IMR-90 (cell line): ENCODE data around the gene SCN1B. TPM values are rescaled to one million over a fixed set of nuclear protein-coding genes. Genes with fewer than 3 reads are reported as not detected.

Source experiments
- ATAC-seq: fragments of 200-7000 bp; cut with Tn5 transposase; 2 replicates; pipeline ENCODE4 v1.9.1; 2020; ENCODE audit warnings: low read depth, mild to moderate bottlenecking, moderate library complexity
- BruUV-seq: library from RNA; stranded (reverse); fragments of 400-500 nt; replicated peaks from 2 replicates; lab custom pipeline; 2021; lab: Mats Ljungman, UMichigan
- CTCF ChIA-PET: fragments of 300-600 bp; formaldehyde crosslinking; extraction: SDS; loops from one replicate; lab custom pipeline; 2021; ENCODE audit warnings: antibody characterized with exemption; lab: Yijun Ruan, JAX
- POLR2A ChIA-PET: fragments of 300-600 bp; sonication (Branson Sonifier 250); formaldehyde crosslinking; loops from one replicate; lab custom pipeline; 2022; ENCODE audit warnings: antibody characterized with exemption; ENCODE audit not compliant: unreplicated experiment; lab: Charles Lee
- DNase-seq: peaks from one replicate; pipeline ENCODE4 v3.0.0; 2013
- H2AFZ ChIP-seq: replicated peaks from 2 replicates; pipeline ENCODE3; 2013; ENCODE audit warnings: low read length, mild to moderate bottlenecking; ENCODE audit not compliant: poor library complexity
- H2AK5ac ChIP-seq: 2 replicates; pipeline ENCODE4 v1.6.1; 2013; ENCODE audit warnings: low read depth, low read length, inconsistent platforms
- H2AK9ac ChIP-seq: replicated peaks from 2 replicates; pipeline ENCODE3; 2013; ENCODE audit warnings: mild to moderate bottlenecking, low read depth, low read length, moderate library complexity; ENCODE audit not compliant: poor library complexity
- H2BK120ac ChIP-seq: 2 replicates; pipeline ENCODE4 v1.6.1; 2013; ENCODE audit warnings: low read depth, low read length, inconsistent platforms
- H2BK15ac ChIP-seq: 3 replicates; pipeline ENCODE4 v1.6.1; 2013; ENCODE audit warnings: low read depth, low read length, inconsistent platforms
- H2BK20ac ChIP-seq: 2 replicates; pipeline ENCODE4 v1.6.1; 2013; ENCODE audit warnings: low read depth, mild to moderate bottlenecking, inconsistent platforms, low read length, moderate library complexity
- H2BK5ac ChIP-seq: 2 replicates; pipeline ENCODE4 v1.6.1; 2013; ENCODE audit warnings: mild to moderate bottlenecking, low read depth, low read length, inconsistent platforms; ENCODE audit not compliant: poor library complexity, severe bottlenecking
- H3K14ac ChIP-seq: replicated peaks from 2 replicates; pipeline ENCODE4 v1.6.1; 2013; ENCODE audit warnings: low read depth, low read length, inconsistent platforms
- H3K18ac ChIP-seq: 2 replicates; pipeline ENCODE4 v1.6.1; 2013; ENCODE audit warnings: low read depth, low read length, control low read depth
- H3K23ac ChIP-seq: 2 replicates; pipeline ENCODE4 v1.6.1; 2013; ENCODE audit warnings: low read depth, low read length, inconsistent platforms
- H3K27ac ChIP-seq: 2 replicates; pipeline ENCODE4 v1.5.1; 2013; ENCODE audit warnings: mild to moderate bottlenecking, control low read depth, low read length; ENCODE audit not compliant: insufficient read depth
- H3K27me3 ChIP-seq: 2 replicates; pipeline ENCODE4 v1.6.1; 2013; ENCODE audit warnings: low read length; ENCODE audit not compliant: control insufficient read depth, insufficient read depth
- H3K36me3 ChIP-seq: 2 replicates; pipeline ENCODE4 v1.6.1; 2013; ENCODE audit warnings: low read length, mixed read lengths; ENCODE audit not compliant: control insufficient read depth, insufficient read depth
- H3K4ac ChIP-seq: 2 replicates; pipeline ENCODE4 v1.6.1; 2013; ENCODE audit warnings: low read depth, low read length, inconsistent platforms
- H3K4me1 ChIP-seq: 2 replicates; pipeline ENCODE4 v1.6.1; 2013; ENCODE audit warnings: low read length, mixed read lengths; ENCODE audit not compliant: control insufficient read depth, insufficient read depth
- H3K4me2 ChIP-seq: 2 replicates; pipeline ENCODE4 v1.6.1; 2013; ENCODE audit warnings: low read depth, mild to moderate bottlenecking, control low read depth, low read length, moderate library complexity
- H3K4me3 ChIP-seq: 2 replicates; pipeline ENCODE4 v1.5.1; 2013; ENCODE audit warnings: low read depth, mild to moderate bottlenecking, control low read depth, low read length, moderate library complexity; ENCODE audit not compliant: insufficient read depth
- H3K56ac ChIP-seq: 2 replicates; pipeline ENCODE4 v1.6.1; 2013; ENCODE audit warnings: low read length, inconsistent platforms; ENCODE audit not compliant: insufficient read depth; ENCODE audit errors: extremely low read depth
- H3K79me1 ChIP-seq, 2 experiments: 2 replicates each; pipeline ENCODE4 v1.6.1; 2013; ENCODE audit warnings: low read length in 2 of 2, inconsistent platforms in 1 of 2, low read depth in 1 of 2
- H3K9ac ChIP-seq: 2 replicates; pipeline ENCODE4 v1.6.1; 2013; ENCODE audit warnings: low read depth, low read length, control low read depth
- H3K9me1 ChIP-seq: 2 replicates; pipeline ENCODE4 v1.6.1; 2013; ENCODE audit warnings: low read length, inconsistent platforms; ENCODE audit not compliant: insufficient read depth
- H3K9me3 ChIP-seq: 2 replicates; pipeline ENCODE4 v1.6.1; 2013; ENCODE audit warnings: low read length; ENCODE audit not compliant: control insufficient read depth, insufficient read depth
- H4K20me1 ChIP-seq: 2 replicates; pipeline ENCODE4 v1.6.1; 2013; ENCODE audit warnings: low read length, inconsistent platforms; ENCODE audit not compliant: insufficient read depth
- H4K5ac ChIP-seq: 2 replicates; pipeline ENCODE4 v1.6.1; 2013; ENCODE audit warnings: mild to moderate bottlenecking, low read depth, low read length, control low read depth
- H4K8ac ChIP-seq, 2 experiments: 2 replicates each; pipeline ENCODE4 v1.6.1; 2013; ENCODE audit warnings: low read depth in 2 of 2, low read length in 2 of 2, control low read depth in 1 of 2, inconsistent platforms in 1 of 2
- H4K91ac ChIP-seq: 2 replicates; pipeline ENCODE4 v1.6.1; 2013; ENCODE audit warnings: low read depth, low read length, inconsistent platforms; ENCODE audit not compliant: insufficient read depth
- BHLHE40 ChIP-seq: fragments of 150-350 bp; IDR thresholded peaks from 2 replicates; pipeline ENCODE4 v1.6.1; 2016; ENCODE audit warnings: mild to moderate bottlenecking, low read depth, low read length
- CEBPB ChIP-seq: IDR thresholded peaks from 2 replicates; pipeline ENCODE4 v1.6.1; 2012; ENCODE audit warnings: low read depth, low read length, improper control_type of control experiment
- CHD1 ChIP-seq: IDR thresholded peaks from 2 replicates; pipeline ENCODE4 v1.6.1; 2012; ENCODE audit warnings: low read depth, low read length, improper control_type of control experiment
- FOS ChIP-seq: fragments of 150-350 bp; IDR thresholded peaks from 2 replicates; pipeline ENCODE4 v1.6.1; 2016; ENCODE audit warnings: low read depth, low read length
- MAFK ChIP-seq: IDR thresholded peaks from 2 replicates; pipeline ENCODE4 v1.6.1; 2012; ENCODE audit warnings: low read depth, low read length, improper control_type of control experiment
- MAZ ChIP-seq: IDR thresholded peaks from 2 replicates; pipeline ENCODE4 v1.6.1; 2012; ENCODE audit warnings: low read depth, mild to moderate bottlenecking, low read length, improper control_type of control experiment, moderate library complexity, borderline replicate concordance
- MXI1 ChIP-seq: IDR thresholded peaks from 2 replicates; pipeline ENCODE4 v1.6.1; 2012; ENCODE audit warnings: low read depth, mild to moderate bottlenecking, low read length, moderate library complexity, borderline replicate concordance
- NFE2L2 ChIP-seq: fragments of 150-350 bp; IDR thresholded peaks from 2 replicates; pipeline ENCODE4 v1.6.1; 2016; ENCODE audit warnings: low read depth, mild to moderate bottlenecking, low read length
- POLR2A ChIP-seq: IDR thresholded peaks from 2 replicates; pipeline ENCODE4 v1.6.1; 2012; ENCODE audit warnings: mild to moderate bottlenecking, low read depth, low read length
- RAD21 ChIP-seq: IDR thresholded peaks from 2 replicates; pipeline ENCODE4 v1.6.1; 2012; ENCODE audit warnings: low read length, improper control_type of control experiment
- RCOR1 ChIP-seq: IDR thresholded peaks from 2 replicates; pipeline ENCODE4 v1.6.1; 2012; ENCODE audit warnings: mild to moderate bottlenecking, low read length, improper control_type of control experiment; ENCODE audit not compliant: insufficient replicate concordance
- RFX5 ChIP-seq: IDR thresholded peaks from 2 replicates; pipeline ENCODE4 v1.8.0; 2012; ENCODE audit warnings: low read depth, mild to moderate bottlenecking, low read length, moderate library complexity
- SMC3 ChIP-seq: fragments of 150-350 bp; IDR thresholded peaks from 2 replicates; pipeline ENCODE4 v1.6.1; 2016; ENCODE audit warnings: low read depth, mild to moderate bottlenecking, antibody characterized with exemption, low read length, moderate library complexity
- WGBS, 2 experiments: methylation state at CpG; one replicate each; pipeline versions ENCODE4 v1.1.5 to v1.1.7; 2013; ENCODE audit warnings: missing lambda C conversion rate in 2 of 2; ENCODE audit not compliant: insufficient read length in 1 of 2; ENCODE audit errors: extremely low coverage in 2 of 2; 5-methylcytosine and 5-hydroxymethylcytosine counted together
- dilution Hi-C: fragments of 300-500 bp; cut with HindIII; formaldehyde crosslinking; loops from one replicate; pipeline ENCODE4 v1.14.3; 2018; ENCODE audit warnings: low sequenced_read_pairs; ENCODE audit not compliant: unreplicated experiment
- in situ Hi-C: fragments of 300-500 bp; cut with MboI; formaldehyde crosslinking; loops from 3 replicates; pipeline ENCODE4 v1.14.3; 2019; ENCODE audit warnings: low sequenced_read_pairs, inconsistent platforms, mixed read lengths
- intact Hi-C: fragments of 100-400 bp; cut with micrococcal nuclease; formaldehyde crosslinking; loops from 2 replicates; pipeline ENCODE4 v1.10.0; 2022
- polyA plus RNA-seq, 3 experiments: library from polyadenylated mRNA; depleted of rRNA; stranded (reverse); fragments of >200 nt; gene quantifications; 2 replicates each; pipeline ENCODE4 v1.2.3, GENCODE V29; 2012; ENCODE audit warnings: low replicate concordance in 1 of 3
- total RNA-seq: library from RNA; depleted of rRNA; stranded (reverse); fragments of >200 nt; gene quantifications from 2 replicates; pipeline ENCODE4 v1.2.3, GENCODE V29; 2012
- TF ChIP-seq, protein P1 (sequence below): conservative IDR thresholded peaks from 2 replicates; pipeline ENCODE4 v1.5.1; 2012; ENCODE audit warnings: mild to moderate bottlenecking, low read depth, low read length, improper control_type of control experiment
- TF ChIP-seq, protein P2 (sequence below): fragments of 150-350 bp; IDR thresholded peaks from 2 replicates; pipeline ENCODE4 v1.6.1; 2016; ENCODE audit warnings: low read depth, mild to moderate bottlenecking, low read length, moderate library complexity, borderline replicate concordance
- TF ChIP-seq, protein P3 (sequence below): fragments of 150-350 bp; IDR thresholded peaks from 2 replicates; pipeline ENCODE4 v1.6.1; 2017; ENCODE audit warnings: mild to moderate bottlenecking, antibody characterized with exemption, low read length, low read depth

SCN1B gene
- total and polyA plus RNA-seq, 2 of the 4 experiments (the other 2 are of a cell fraction) = 2.0 to 9.6 TPM

DNA sequence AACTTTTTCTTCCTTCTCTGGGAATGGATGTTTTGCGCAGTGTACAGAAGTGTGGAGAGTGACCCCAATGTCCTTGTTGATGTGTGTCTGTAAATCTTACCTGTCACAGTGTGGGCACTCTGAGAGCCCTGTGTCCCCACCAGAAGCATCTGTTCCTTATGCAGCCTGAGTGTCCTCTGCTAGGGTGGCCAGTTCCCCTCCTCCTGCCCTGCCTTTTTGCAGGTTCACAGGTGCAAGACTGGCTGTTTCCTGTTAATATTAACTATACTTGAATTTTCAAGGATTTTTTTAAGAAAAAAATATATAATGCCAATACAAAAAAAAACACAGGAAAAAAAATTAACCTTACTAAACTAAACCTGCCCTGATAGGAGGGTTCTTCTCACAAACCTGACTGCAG, 42.2 kb upstream of the SCN1B start:
- Histone ChIP-seq H3K9me3 (no peaks in the 10 kb centered on the region), H3K79me1 (no peaks in the 10 kb centered on the region), H2AK9ac (no peak overlapping the region), H3K18ac (no peak overlapping the region), H2AFZ (no peak overlapping the region), H2BK15ac (no peak overlapping the region), H3K27me3 (peaks cover 8% of the 10 kb centered on the region), H3K4ac (no peak overlapping the region), H4K5ac (no peak overlapping the region), H3K36me3 (no peaks in the 10 kb centered on the region), H3K56ac (no peak overlapping the region), H3K9ac (no peak overlapping the region), H3K4me2 (no peak overlapping the region), H4K8ac (no peak overlapping the region), H4K91ac (no peak overlapping the region), H3K23ac (no peak overlapping the region), H3K27ac (no peak overlapping the region), H2BK20ac (no peak overlapping the region), H3K4me1 (no peaks in the 10 kb centered on the region), H2BK5ac (no peak overlapping the region), H3K9me1 (no peaks in the 10 kb centered on the region), H2BK120ac (no peak overlapping the region), H3K4me3 (no peak overlapping the region), H3K14ac (no peak overlapping the region), H2AK5ac (no peak overlapping the region), H4K20me1 (no peaks in the 10 kb centered on the region)
- in situ Hi-C loops (no loop called here), dilution Hi-C loops (no loop called here), intact Hi-C loops (no loop called here)
- ATAC-seq (no peak), DNase-seq (no peak)
- TF ChIP-seq CHD1 (no peak), RCOR1 (no peak), RFX5 (no peak), CEBPB (no peak), MAZ (no peak), NFE2L2 (no peak), BHLHE40 (no peak), RAD21 (no peak), POLR2A (no peak), SMC3 (no peak), MXI1 (no peak), MAFK (no peak), FOS (no peak)
- TF ChIP-seq, protein P1, sequence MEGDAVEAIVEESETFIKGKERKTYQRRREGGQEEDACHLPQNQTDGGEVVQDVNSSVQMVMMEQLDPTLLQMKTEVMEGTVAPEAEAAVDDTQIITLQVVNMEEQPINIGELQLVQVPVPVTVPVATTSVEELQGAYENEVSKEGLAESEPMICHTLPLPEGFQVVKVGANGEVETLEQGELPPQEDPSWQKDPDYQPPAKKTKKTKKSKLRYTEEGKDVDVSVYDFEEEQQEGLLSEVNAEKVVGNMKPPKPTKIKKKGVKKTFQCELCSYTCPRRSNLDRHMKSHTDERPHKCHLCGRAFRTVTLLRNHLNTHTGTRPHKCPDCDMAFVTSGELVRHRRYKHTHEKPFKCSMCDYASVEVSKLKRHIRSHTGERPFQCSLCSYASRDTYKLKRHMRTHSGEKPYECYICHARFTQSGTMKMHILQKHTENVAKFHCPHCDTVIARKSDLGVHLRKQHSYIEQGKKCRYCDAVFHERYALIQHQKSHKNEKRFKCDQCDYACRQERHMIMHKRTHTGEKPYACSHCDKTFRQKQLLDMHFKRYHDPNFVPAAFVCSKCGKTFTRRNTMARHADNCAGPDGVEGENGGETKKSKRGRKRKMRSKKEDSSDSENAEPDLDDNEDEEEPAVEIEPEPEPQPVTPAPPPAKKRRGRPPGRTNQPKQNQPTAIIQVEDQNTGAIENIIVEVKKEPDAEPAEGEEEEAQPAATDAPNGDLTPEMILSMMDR = no peak
- TF ChIP-seq, protein P2, sequence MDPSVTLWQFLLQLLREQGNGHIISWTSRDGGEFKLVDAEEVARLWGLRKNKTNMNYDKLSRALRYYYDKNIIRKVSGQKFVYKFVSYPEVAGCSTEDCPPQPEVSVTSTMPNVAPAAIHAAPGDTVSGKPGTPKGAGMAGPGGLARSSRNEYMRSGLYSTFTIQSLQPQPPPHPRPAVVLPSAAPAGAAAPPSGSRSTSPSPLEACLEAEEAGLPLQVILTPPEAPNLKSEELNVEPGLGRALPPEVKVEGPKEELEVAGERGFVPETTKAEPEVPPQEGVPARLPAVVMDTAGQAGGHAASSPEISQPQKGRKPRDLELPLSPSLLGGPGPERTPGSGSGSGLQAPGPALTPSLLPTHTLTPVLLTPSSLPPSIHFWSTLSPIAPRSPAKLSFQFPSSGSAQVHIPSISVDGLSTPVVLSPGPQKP = no peak
- TF ChIP-seq, protein P3, sequence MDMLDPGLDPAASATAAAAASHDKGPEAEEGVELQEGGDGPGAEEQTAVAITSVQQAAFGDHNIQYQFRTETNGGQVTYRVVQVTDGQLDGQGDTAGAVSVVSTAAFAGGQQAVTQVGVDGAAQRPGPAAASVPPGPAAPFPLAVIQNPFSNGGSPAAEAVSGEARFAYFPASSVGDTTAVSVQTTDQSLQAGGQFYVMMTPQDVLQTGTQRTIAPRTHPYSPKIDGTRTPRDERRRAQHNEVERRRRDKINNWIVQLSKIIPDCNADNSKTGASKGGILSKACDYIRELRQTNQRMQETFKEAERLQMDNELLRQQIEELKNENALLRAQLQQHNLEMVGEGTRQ = no peak
- no CpG with 5 or more reads among the region's 1 CpG for WGBS, 2 experiments
- POLR2A ChIA-PET = no interaction called here
- BruUV-seq = no TSS peak
- CTCF ChIA-PET = no interaction called here
